Upper lobe of left lung (tissue), 6 donors: ENCODE measurements around the gene RND1. TPM values are rescaled to one million over a fixed set of nuclear protein-coding genes. Genes with fewer than 3 reads are reported as not detected.

Experiments
- ATAC-seq, 2 donors: fragments of 200-7000 bp; cut with Tn5 transposase; one replicate each; pipeline ENCODE4 v1.9.1; 2022; ENCODE audit warnings: mild to moderate bottlenecking in 2 of 2, moderate library complexity in 2 of 2; ENCODE audit not compliant: low FRiP score in 2 of 2
- DNase-seq, 2 donors: peaks; one replicate each; pipeline ENCODE4 v3.0.0-alpha.2; 2019 to 2020
- H3K27ac ChIP-seq, 4 donors: fragments of 200-600 bp; sonication (generic); one replicate each; pipeline ENCODE4 v1.5.1; 2016 to 2019
- H3K27me3 ChIP-seq, 4 donors: fragments of 200-600 bp; sonication (generic); one replicate each; pipeline ENCODE4 v1.5.1; 2017 to 2019
- H3K36me3 ChIP-seq, 4 donors: fragments of 200-600 bp; sonication (generic); one replicate each; pipeline ENCODE4 v1.5.1; 2016 to 2019
- H3K4me1 ChIP-seq, 4 donors: fragments of 200-600 bp; sonication (generic); one replicate each; pipeline ENCODE4 v1.5.1; 2018 to 2019
- H3K4me3 ChIP-seq, 4 donors: fragments of 200-600 bp; sonication (generic); one replicate each; pipeline ENCODE4 v1.5.1; 2017 to 2019; ENCODE audit warnings: mild to moderate bottlenecking in 2 of 4, moderate library complexity in 1 of 4
- H3K9me3 ChIP-seq, 4 donors: fragments of 200-600 bp; sonication (generic); one replicate each; pipeline ENCODE4 v1.5.1; 2018 to 2019
- CTCF ChIP-seq, 6 experiments: fragments of 450-650 bp in 4 of 6; fragments of 200-600 bp in 2 of 6; sonication (generic) in 2 of 6; IDR thresholded peaks; one replicate each; pipeline ENCODE4 v1.5.1; 2016 to 2019; ENCODE audit warnings: antibody characterized with exemption in 6 of 6
- EP300 ChIP-seq, 4 donors: sonication (generic); formaldehyde crosslinking; IDR thresholded peaks; one replicate each; pipeline ENCODE4 v1.5.1; 2017; ENCODE audit warnings: antibody characterized with exemption in 4 of 4, control low read depth in 2 of 4
- POLR2A ChIP-seq, 4 donors: fragments of 450-650 bp; IDR thresholded peaks; one replicate each; pipeline ENCODE4 v1.5.1; 2016 to 2017; ENCODE audit warnings: antibody characterized with exemption in 4 of 4, mild to moderate bottlenecking in 2 of 4
- POLR2AphosphoS5 ChIP-seq, 2 donors: sonication (generic); formaldehyde crosslinking; IDR thresholded peaks; one replicate each; pipeline ENCODE4 v1.5.1; 2017; ENCODE audit warnings: antibody characterized with exemption in 2 of 2
- WGBS, 2 donors: methylation state at CpG; one replicate each; pipeline ENCODE4 v1.1.5; 2017 to 2018; 5-methylcytosine and 5-hydroxymethylcytosine counted together
- small RNA-seq, 4 donors: library from RNA; depleted of rRNA; stranded (forward); fragments of <200 nt; gene quantifications; one replicate each; pipeline ENCODE3, GENCODE V24; 2016
- total RNA-seq, 6 donors: library from RNA; depleted of rRNA in 4 of 6; stranded (reverse); fragments of >200 nt in 4 of 6; gene quantifications; one replicate each; pipeline versions ENCODE4 v1.1.0 to v1.2.1, GENCODE V29; 2016 to 2021
- donor health status: DM: no; HTN: no; CAD: no; lungs with moderate emphysema.
- donor health status: DM: no; HTN: yes; CAD: no; lungs with severe emphysema.

The RND1 gene
- total RNA-seq, 6 donors from 2014 or later: 7.2 to 23.0 (median 14.2) TPM

- H3K4me3 ChIP-seq: no peak overlapping the region
- no peak for TF ChIP-seq CTCF (IDR thresholded peaks at IDR 0.05)
- TF ChIP-seq EP300 (IDR thresholded peaks at IDR 0.05): no peak
- no peak for TF ChIP-seq POLR2AphosphoS5 (IDR thresholded peaks at IDR 0.05)
- no peak for TF ChIP-seq POLR2A (IDR thresholded peaks at IDR 0.05)
- H3K9me3 ChIP-seq: no peaks in the 10 kb centered on the region
- H3K27ac ChIP-seq: no peak overlapping the region
- no peaks in the 10 kb centered on the region for H3K27me3 ChIP-seq
- H3K36me3 ChIP-seq: no peaks in the 10 kb centered on the region
- DNase-seq: no peak
- no peak for ATAC-seq
- H3K4me1 ChIP-seq: peaks cover 0 to 5% (median 0%) of the 10 kb centered on the region in 4 donors
- 78 to 98% methylated on average over 3 of the region's 3 CpGs for WGBS, 2 donors
Observed at GRCh38 chr12:48807981-48808380, 57.7 kb downstream of the RND1 start.

Small RNAs within 50 kb of the gene (small RNA-seq; reads per million reads assigned to genes)
- gene AC073610.1 (0 reads per million in 4 donors), gene RF00019 (0 reads per million in 4 donors), gene RNU6-600P (0 reads per million in 4 donors)

Other genes with a start within 250 kb of the RND1 start
- 10 to 100 TPM; 13.2 to 60.5 (median 26.3) TPM for gene KANSL2, start 183.6 kb downstream of the RND1 start, total RNA-seq
- 10 to 100 TPM; 11.9 to 39.8 (median 26.6) TPM for gene CCNT1, start 149.2 kb downstream of the RND1 start, total RNA-seq
- 100 to 1,000 TPM in 1 of 6 donors, 10 to 100 TPM in 5; 26.0 to 113 (median 35.1) TPM for gene ADCY6, start 76.8 kb downstream of the RND1 start, total RNA-seq
- 10 to 100 TPM in 5 of 6 donors, 1 to 10 TPM in 1; 9.1 to 21.2 (median 14.3) TPM for gene CACNB3, start 47.4 kb downstream of the RND1 start, total RNA-seq
- gene DDX23, start 13.7 kb downstream of the RND1 start, total RNA-seq: 100 to 1,000 TPM in 1 of 6 donors, 10 to 100 TPM in 5; 64.5 to 163 (median 81.8) TPM
- 10 to 100 TPM in 5 of 6 donors, 1 to 10 TPM in 1; 9.4 to 31.9 (median 19.3) TPM for gene FKBP11, start 59.6 kb upstream of the RND1 start, total RNA-seq
- 100 to 1,000 TPM in 3 of 6 donors, 10 to 100 TPM in 3; 67.4 to 178 (median 99.2) TPM for gene ARF3, start 91.6 kb upstream of the RND1 start, total RNA-seq
- 1 to 10 TPM in 1 of 6 donors, under 1 TPM in 2, not detected in 3; 0.69 to 2.2 (median 0.74) TPM for gene WNT10B, start 105.9 kb upstream of the RND1 start, total RNA-seq
- under 1 TPM in 1 of 6 donors, not detected in 5; 0.34 TPM for gene WNT1, start 112.5 kb upstream of the RND1 start, total RNA-seq
- gene DDN, start 133.5 kb upstream of the RND1 start, total RNA-seq: under 1 TPM in 4 of 6 donors, not detected in 2; 0.13 to 0.30 (median 0.18) TPM
- gene PRKAG1, start 152.9 kb upstream of the RND1 start, total RNA-seq: 10 to 100 TPM; 25.1 to 56.5 (median 42.0) TPM
- gene KMT2D, start 194.9 kb upstream of the RND1 start, total RNA-seq: 100 to 1,000 TPM in 5 of 6 donors, 10 to 100 TPM in 1; 91.5 to 250 (median 112) TPM
- 1 to 10 TPM in 2 of 6 donors, under 1 TPM in 2, not detected in 2; 0.97 to 1.4 (median 1.2) TPM for gene RHEBL1, start 204.1 kb upstream of the RND1 start, total RNA-seq
- 1 to 10 TPM in 2 of 6 donors, under 1 TPM in 3, not detected in 1; 0.39 to 3.1 (median 0.76) TPM for gene DHH, start 228.9 kb upstream of the RND1 start, total RNA-seq
- 100 to 1,000 TPM in 1 of 6 donors, 10 to 100 TPM in 5; 20.4 to 108 (median 57.7) TPM for gene LMBR1L, start 245.0 kb upstream of the RND1 start, total RNA-seq